Progenitor cell of endocrine pancreas (in vitro differentiated cells): ENCODE data around the gene PRKAA2. TPM values are rescaled to one million over a fixed set of nuclear protein-coding genes. Genes with fewer than 3 reads are reported as not detected.

Experiments used
- DNase-seq: peaks from one replicate; pipeline ENCODE4 v3.0.0; 2021; ENCODE audit warnings: low spot score; ENCODE audit not compliant: unreplicated experiment
- H3K27ac Mint-ChIP-seq: 2 replicates; pipeline ENCODE4 v1.8.0; 2021; ENCODE audit warnings: mild to moderate bottlenecking, moderate library complexity, mixed read lengths
- H3K27me3 Mint-ChIP-seq: 2 replicates; pipeline ENCODE4 v1.8.0; 2021; ENCODE audit warnings: mixed read lengths
- H3K36me3 Mint-ChIP-seq: 2 replicates; pipeline ENCODE4 v1.8.0; 2022; ENCODE audit warnings: mixed read lengths; ENCODE audit not compliant: insufficient read depth
- H3K4me1 Mint-ChIP-seq: 2 replicates; pipeline ENCODE4 v1.8.0; 2021; ENCODE audit warnings: low read depth, mixed read lengths
- H3K4me3 Mint-ChIP-seq: 2 replicates; pipeline ENCODE4 v1.8.0; 2021; ENCODE audit warnings: low read depth, mild to moderate bottlenecking, moderate library complexity, mixed read lengths
- H3K9me3 Mint-ChIP-seq: 2 replicates; pipeline ENCODE4 v1.8.0; 2021; ENCODE audit warnings: low read depth, mixed read lengths
- total RNA-seq: library from RNA; stranded (reverse); gene quantifications from 2 replicates; pipeline ENCODE4 v1.2.1, GENCODE V29; 2021
- TF ChIP-seq, protein P1 (sequence below): fragments of 200-600 bp; sonication (generic); IDR thresholded peaks from one replicate; pipeline ENCODE4 v1.5.0; 2021; ENCODE audit warnings: antibody characterized with exemption, mild to moderate bottlenecking; ENCODE audit not compliant: unreplicated experiment

Gene PRKAA2
- total RNA-seq, 1 donor from 2014 or later: 8.6 TPM

DNA sequence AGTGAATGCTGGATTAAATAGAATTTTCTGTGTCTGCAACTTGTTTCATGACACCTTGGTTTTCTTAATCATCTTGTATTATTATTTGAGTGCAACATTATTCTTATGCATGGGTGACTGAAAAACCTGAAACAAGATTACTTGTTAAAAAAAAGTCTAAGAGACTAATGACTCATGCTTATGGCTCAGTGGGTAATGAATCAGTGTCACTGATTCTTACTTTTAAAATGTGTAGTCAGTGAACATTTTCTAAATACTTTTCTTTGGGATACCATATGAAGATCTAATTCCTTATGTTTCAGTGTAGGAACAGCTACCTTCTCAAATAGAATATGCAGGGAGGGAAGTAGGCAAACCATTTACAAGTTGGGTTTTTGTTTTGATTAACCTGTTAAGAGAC is 65.5 kb downstream of the PRKAA2 start:
- TF ChIP-seq, protein P1, sequence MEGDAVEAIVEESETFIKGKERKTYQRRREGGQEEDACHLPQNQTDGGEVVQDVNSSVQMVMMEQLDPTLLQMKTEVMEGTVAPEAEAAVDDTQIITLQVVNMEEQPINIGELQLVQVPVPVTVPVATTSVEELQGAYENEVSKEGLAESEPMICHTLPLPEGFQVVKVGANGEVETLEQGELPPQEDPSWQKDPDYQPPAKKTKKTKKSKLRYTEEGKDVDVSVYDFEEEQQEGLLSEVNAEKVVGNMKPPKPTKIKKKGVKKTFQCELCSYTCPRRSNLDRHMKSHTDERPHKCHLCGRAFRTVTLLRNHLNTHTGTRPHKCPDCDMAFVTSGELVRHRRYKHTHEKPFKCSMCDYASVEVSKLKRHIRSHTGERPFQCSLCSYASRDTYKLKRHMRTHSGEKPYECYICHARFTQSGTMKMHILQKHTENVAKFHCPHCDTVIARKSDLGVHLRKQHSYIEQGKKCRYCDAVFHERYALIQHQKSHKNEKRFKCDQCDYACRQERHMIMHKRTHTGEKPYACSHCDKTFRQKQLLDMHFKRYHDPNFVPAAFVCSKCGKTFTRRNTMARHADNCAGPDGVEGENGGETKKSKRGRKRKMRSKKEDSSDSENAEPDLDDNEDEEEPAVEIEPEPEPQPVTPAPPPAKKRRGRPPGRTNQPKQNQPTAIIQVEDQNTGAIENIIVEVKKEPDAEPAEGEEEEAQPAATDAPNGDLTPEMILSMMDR: no peak
- no peak for DNase-seq
- no peak overlapping the region for H3K4me3 Mint-ChIP-seq
- no peaks in the 10 kb centered on the region for H3K9me3 Mint-ChIP-seq
- peaks cover 16% of the 10 kb centered on the region for H3K4me1 Mint-ChIP-seq
- no peaks in the 10 kb centered on the region for H3K27me3 Mint-ChIP-seq
- peaks cover 17% of the 10 kb centered on the region for H3K36me3 Mint-ChIP-seq
- no peak overlapping the region for H3K27ac Mint-ChIP-seq

DNA sequence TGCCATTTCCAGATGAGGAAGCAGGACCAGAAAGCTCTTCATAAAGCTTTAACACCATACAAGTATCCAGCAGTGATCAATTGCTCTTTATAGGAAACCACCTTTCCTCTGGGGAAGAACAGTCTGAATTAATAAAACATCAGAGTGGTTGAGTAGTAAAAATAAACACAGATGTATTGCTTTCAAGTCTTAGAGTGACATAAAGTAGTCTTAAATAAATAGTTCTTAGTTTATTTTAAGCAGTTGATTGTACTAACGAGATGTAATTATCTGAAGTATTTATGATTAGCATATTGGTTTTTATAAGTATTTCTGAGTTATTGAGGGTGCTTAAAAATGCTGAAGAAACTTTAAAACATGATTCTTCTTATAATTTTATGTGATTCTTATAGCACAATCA is 67.0 kb downstream of the PRKAA2 start:
- H3K4me1 Mint-ChIP-seq: peaks cover 16% of the 10 kb centered on the region
- no peak overlapping the region for H3K27ac Mint-ChIP-seq
- TF ChIP-seq, protein P1: no peak

DNA sequence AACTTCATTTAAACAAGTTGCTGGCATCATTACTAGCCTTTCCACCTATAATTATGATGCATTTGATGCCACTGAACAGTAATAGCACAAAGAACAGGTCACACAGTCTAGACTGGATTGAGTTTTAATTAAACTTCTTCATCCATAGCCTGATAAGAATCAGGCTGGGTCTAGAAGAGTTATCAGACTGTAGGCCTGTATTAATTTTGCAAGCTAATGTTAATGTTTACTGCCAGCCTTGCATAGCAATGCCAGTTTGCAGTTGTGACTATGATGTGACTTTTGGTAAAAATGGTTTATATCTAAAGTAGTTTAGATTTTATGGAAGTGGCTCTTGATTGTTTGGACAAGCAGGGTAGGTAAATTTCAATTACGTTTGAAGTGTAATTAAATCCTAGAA is 68.0 kb downstream of the PRKAA2 start:
- no peak for DNase-seq
- Mint-ChIP-seq H3K9me3 (no peaks in the 10 kb centered on the region), H3K4me3 (no peak overlapping the region), H3K4me1 (peaks cover 18% of the 10 kb centered on the region), H3K27me3 (no peaks in the 10 kb centered on the region), H3K27ac (no peak overlapping the region), H3K36me3 (peaks cover 3% of the 10 kb centered on the region)
- TF ChIP-seq, protein P1: no peak

More for the DNA sequence above, 67.0 kb downstream of the PRKAA2 start:
- Mint-ChIP-seq H3K4me3 (no peak overlapping the region), H3K36me3 (peaks cover 5% of the 10 kb centered on the region), H3K27me3 (no peaks in the 10 kb centered on the region), H3K9me3 (no peaks in the 10 kb centered on the region)
- DNase-seq: no peak

DNA sequence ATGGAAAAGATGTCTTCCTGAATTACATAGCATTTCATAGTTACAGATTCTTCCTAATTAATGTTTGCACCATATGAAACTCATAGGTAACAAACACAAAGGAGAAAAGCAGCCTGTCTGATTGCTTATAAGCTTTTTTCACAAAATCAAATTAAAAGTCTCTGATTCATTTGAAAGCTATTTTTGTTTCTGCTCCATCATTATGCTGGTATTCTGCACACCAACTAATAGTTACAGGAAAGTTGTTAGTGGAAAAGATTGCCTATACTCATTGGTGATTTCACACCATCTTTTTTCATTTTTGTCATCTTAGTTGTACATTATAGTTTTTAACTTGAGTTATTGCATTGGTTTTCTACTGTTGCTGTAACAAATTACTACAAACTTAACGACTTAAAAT is 70.0 kb downstream of the PRKAA2 start:
- H3K4me1 Mint-ChIP-seq: peaks cover 11% of the 10 kb centered on the region
- no peaks in the 10 kb centered on the region for H3K36me3 Mint-ChIP-seq
- TF ChIP-seq, protein P1: no peak
- H3K9me3 Mint-ChIP-seq: no peaks in the 10 kb centered on the region
- H3K27ac Mint-ChIP-seq: no peak overlapping the region
- DNase-seq: no peak
- no peaks in the 10 kb centered on the region for H3K27me3 Mint-ChIP-seq
- no peak overlapping the region for H3K4me3 Mint-ChIP-seq

DNA sequence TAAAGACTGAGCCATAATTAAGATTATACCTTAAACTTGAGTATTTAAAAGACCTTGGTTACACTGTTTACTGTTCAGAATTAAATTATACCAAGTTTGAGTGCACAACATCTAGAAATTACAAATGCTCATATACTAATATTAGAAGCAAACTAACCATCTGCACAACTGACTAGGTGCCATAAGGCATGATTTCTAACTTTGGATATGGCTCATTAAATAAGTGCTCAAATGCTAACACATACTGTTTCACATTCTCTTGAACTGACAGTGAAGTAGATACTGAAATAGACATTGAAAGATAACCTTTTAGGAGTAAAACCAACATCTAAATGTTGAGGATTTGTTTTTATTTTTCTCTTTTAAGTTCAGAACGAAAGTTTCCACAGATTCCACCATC is 74.1 kb downstream of the PRKAA2 start:
- Mint-ChIP-seq H3K27ac (no peak overlapping the region), H3K9me3 (no peaks in the 10 kb centered on the region), H3K4me1 (peaks cover 4% of the 10 kb centered on the region), H3K27me3 (no peaks in the 10 kb centered on the region), H3K4me3 (no peak overlapping the region), H3K36me3 (no peaks in the 10 kb centered on the region)
- DNase-seq: no peak
- TF ChIP-seq, protein P1: no peak
